ENCODE results near the gene MRTFA. TPM values are rescaled to one million over a fixed set of nuclear protein-coding genes. Genes with fewer than 3 reads are reported as not detected.

MRTFA gene
- 10 to 100 TPM; 55.3 to 58.9 TPM for total RNA-seq
- polyA plus RNA-seq (2013, experiment 1 of 2): 47.8 TPM
- polyA plus RNA-seq (2013, experiment 2 of 2): 51.8 TPM
- 30.9 to 192 (median 84.9) reads per million in 172 experiments for total RNA-seq

DNA sequence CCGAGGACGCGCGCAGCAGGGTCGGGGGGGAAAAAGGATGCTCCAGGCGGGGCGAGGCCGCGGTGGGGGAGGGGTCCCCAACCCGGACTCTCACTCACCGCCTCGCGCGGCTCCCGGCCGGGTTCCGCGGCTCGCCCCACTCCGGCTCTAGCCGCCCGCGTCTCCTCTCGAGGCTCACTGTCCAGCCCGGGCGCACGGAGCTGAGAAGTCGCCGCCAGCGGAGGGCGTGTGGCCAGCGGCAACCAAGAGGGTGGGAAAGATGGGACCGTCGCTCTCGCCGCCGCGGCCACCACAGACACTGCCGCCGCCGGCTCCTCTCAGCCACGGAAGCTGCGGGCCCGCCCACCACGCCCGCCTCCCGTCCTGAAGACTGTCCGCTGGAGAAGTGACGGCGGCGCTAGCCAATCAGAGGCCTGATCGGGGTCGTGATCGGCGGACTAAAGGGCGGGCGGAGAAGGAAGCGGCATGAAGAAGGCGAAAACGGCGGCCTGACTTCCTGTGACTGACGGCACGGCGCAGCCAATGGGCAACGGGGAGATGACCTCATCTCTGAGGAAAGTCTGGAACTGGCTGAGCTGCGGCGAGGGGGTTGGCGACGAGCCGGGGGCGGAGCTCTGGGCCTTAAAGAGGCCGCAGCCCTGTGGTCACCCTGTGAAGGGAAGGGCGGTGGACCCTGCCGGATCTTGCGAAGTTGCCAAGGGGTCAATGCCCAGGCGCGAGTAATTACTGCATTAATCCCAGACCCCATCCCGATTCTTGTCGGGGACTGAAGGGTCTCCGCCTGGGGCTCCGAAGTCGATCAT is at the start of gene MRTFA:
Gene MRTFA (minus strand): TSS at position 340 of the 803 bp plus-strand sequence.
- no peaks in the 10 kb centered on the region for H3K27me3 Mint-ChIP-seq
- intact Hi-C loops (cut with DNase I, micrococcal nuclease): loop anchor here (1.0 to 5.0 kb wide), 6 partner anchors 182 to 1104 kb away; partner anchors contain the start of genes TNRC6B (in 2 of the 2), RPS19BP1 (in 1 of the 2) and SLC25A17 (in 1 of the 2)
- peak; percentile 93 for ATAC-seq (ENCODE audit: poor library complexity)
- Histone ChIP-seq H3K4me1 (ENCODE audit: insufficient read depth, low read length) (peaks cover 38% of the 10 kb centered on the region), H3K36me3 (ENCODE audit: insufficient read depth, low read length) (no peaks in the 10 kb centered on the region), H3K27me3 (ENCODE audit: control insufficient read depth in 1 of 2, insufficient read depth in 2 of 2, low read length in 2 of 2) (no peaks in the 10 kb centered on the region), H3K27ac (ENCODE audit: low read depth in 1 of 2, low read length in 2 of 2) (peak within 1 kb of the TSS; percentile 88 to 93), H3K4me3 (ENCODE audit: low read length) (peak within 1 kb of the TSS; percentile 96), H3K9me3 (ENCODE audit: control insufficient read depth in 1 of 2, insufficient read depth in 1 of 2, low read length in 2 of 2) (no peaks in the 10 kb centered on the region)
- ChIA-PET POLR2A (interaction anchor here (0.6 to 6.6 kb wide), 30 partner anchors 9 to 745 kb away, joined by 3 to 72 read pairs (median 4); partner anchors contain the start of genes EP300, TEF and TNRC6B), CTCF (interaction anchor here (1.3 to 2.9 kb wide), 4 partner anchors 10 to 200 kb away, joined by 4 to 15 read pairs (median 6); no protein-coding TSS in a partner anchor)
- H3K36me3 Mint-ChIP-seq (ENCODE audit: low read depth): peaks cover 10% of the 10 kb centered on the region
- H3K9me3 Mint-ChIP-seq: no peaks in the 10 kb centered on the region
- H3K27ac Mint-ChIP-seq: peak within 1 kb of the TSS; percentile 99
- peak; percentile 97 to 100 (median 99) for DNase-seq
- H3K4me3 Mint-ChIP-seq: peak within 1 kb of the TSS; percentile 100
- TF ChIP-seq, protein P1, sequence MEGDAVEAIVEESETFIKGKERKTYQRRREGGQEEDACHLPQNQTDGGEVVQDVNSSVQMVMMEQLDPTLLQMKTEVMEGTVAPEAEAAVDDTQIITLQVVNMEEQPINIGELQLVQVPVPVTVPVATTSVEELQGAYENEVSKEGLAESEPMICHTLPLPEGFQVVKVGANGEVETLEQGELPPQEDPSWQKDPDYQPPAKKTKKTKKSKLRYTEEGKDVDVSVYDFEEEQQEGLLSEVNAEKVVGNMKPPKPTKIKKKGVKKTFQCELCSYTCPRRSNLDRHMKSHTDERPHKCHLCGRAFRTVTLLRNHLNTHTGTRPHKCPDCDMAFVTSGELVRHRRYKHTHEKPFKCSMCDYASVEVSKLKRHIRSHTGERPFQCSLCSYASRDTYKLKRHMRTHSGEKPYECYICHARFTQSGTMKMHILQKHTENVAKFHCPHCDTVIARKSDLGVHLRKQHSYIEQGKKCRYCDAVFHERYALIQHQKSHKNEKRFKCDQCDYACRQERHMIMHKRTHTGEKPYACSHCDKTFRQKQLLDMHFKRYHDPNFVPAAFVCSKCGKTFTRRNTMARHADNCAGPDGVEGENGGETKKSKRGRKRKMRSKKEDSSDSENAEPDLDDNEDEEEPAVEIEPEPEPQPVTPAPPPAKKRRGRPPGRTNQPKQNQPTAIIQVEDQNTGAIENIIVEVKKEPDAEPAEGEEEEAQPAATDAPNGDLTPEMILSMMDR (IDR thresholded peaks at IDR 0.05): no peak
- peaks cover 48% of the 10 kb centered on the region for H3K4me1 Mint-ChIP-seq (ENCODE audit: low read depth)

DNA sequence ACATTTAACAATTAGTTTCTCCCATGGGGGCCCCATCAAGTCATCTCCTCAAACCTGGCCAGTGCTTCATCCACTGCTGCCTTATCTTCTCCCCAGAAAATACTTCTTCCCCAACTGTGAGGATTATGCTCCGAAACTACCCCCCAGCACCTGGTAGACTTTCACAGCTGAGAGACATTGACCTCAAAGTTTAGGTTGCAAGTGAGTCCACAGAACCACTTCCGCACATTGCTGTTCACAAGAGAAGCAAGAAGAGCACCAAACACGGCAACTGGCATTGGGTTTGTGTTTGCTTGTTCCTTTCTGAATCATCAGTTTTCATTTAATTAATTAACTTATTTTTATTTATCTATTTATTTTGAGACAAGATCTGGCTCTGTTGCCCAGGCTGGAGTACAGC is 48.9 kb upstream of the MRTFA start:
- peaks cover 0 to 2% of the 10 kb centered on the region in 2 experiments for H3K27me3 ChIP-seq (ENCODE audit: control insufficient read depth in 1 of 2, insufficient read depth in 2 of 2, low read length in 2 of 2)
- H3K4me1 Mint-ChIP-seq (ENCODE audit: low read depth): peaks cover 28% of the 10 kb centered on the region
- H3K4me1 ChIP-seq (ENCODE audit: insufficient read depth, low read length): peaks cover 22% of the 10 kb centered on the region
- no peaks in the 10 kb centered on the region for H3K36me3 Mint-ChIP-seq (ENCODE audit: low read depth)
- no peaks in the 10 kb centered on the region for H3K9me3 ChIP-seq (ENCODE audit: control insufficient read depth in 1 of 2, insufficient read depth in 1 of 2, low read length in 2 of 2)
- intact Hi-C loops (cut with DNase I, micrococcal nuclease): no loop called here
- H3K27me3 Mint-ChIP-seq: peaks cover 14% of the 10 kb centered on the region
- ATAC-seq (ENCODE audit: poor library complexity) (no peak), DNase-seq (peak in 5 of 14 experiments; percentile 7 to 51 (median 36))
- H3K4me3 Mint-ChIP-seq: peak overlapping the region; percentile 90
- TF ChIP-seq, protein P1 (IDR thresholded peaks at IDR 0.05): no peak
- H3K9me3 Mint-ChIP-seq: no peaks in the 10 kb centered on the region
- H3K27ac ChIP-seq (ENCODE audit: low read depth in 1 of 2, low read length in 2 of 2): no peak overlapping the region
- peak overlapping the region; percentile 34 for H3K4me3 ChIP-seq (ENCODE audit: low read length)
- ChIA-PET CTCF (interaction anchor here (1.1 kb wide), 1 partner anchor 39 kb away, joined by 3 read pairs; no protein-coding TSS in a partner anchor), POLR2A (interaction anchor here (0.8 to 4.0 kb wide), 6 partner anchors 16 to 75 kb away, joined by 3 to 39 read pairs (median 4); no protein-coding TSS in a partner anchor)
- no peaks in the 10 kb centered on the region for H3K36me3 ChIP-seq (ENCODE audit: insufficient read depth, low read length)
- peak overlapping the region; percentile 59 for H3K27ac Mint-ChIP-seq

DNA sequence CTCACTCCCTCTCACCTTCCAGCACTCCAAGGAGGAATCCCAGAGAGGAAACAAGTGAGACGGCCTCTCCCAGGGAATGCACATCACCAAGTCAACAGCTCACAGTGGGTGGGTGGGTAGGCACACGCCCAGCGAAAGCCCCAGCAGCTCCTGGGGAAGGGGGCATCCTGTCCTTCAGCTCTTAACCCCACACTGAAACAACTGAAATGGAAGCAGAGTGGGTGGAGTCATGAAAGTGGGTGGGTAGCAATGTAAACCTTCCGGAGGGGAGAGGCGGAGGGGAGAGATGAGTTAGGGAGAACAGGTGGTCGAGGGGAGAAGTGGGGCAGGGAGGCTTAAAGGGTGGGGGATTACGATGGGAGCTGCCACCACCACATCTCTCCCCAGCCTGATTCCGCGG is 48.2 kb upstream of the MRTFA start:
- TF ChIP-seq, protein P1 (IDR thresholded peaks at IDR 0.05): no peak
- H3K4me3 ChIP-seq (ENCODE audit: low read length): peak overlapping the region; percentile 34
- peaks cover 0 to 8% of the 10 kb centered on the region in 2 experiments for H3K27me3 ChIP-seq (ENCODE audit: control insufficient read depth in 1 of 2, insufficient read depth in 2 of 2, low read length in 2 of 2)
- H3K4me1 ChIP-seq (ENCODE audit: insufficient read depth, low read length): peaks cover 22% of the 10 kb centered on the region
- Mint-ChIP-seq H3K4me1 (ENCODE audit: low read depth) (peaks cover 28% of the 10 kb centered on the region), H3K27ac (peak overlapping the region; percentile 59), H3K9me3 (no peaks in the 10 kb centered on the region), H3K27me3 (peaks cover 20% of the 10 kb centered on the region), H3K36me3 (ENCODE audit: low read depth) (no peaks in the 10 kb centered on the region), H3K4me3 (peak overlapping the region; percentile 90)
- DNase-seq (peak in 3 of 14 experiments; percentile 16 to 33 (median 31)), ATAC-seq (ENCODE audit: poor library complexity) (no peak)
- ChIA-PET CTCF (interaction anchor here (0.8 kb wide), 1 partner anchor 87 kb away, joined by 4 read pairs; no protein-coding TSS in a partner anchor), POLR2A (interaction anchor here (0.8 to 4.0 kb wide), 5 partner anchors 17 to 75 kb away, joined by 3 to 39 read pairs (median 5); no protein-coding TSS in a partner anchor)
- intact Hi-C loops (cut with DNase I, micrococcal nuclease): no loop called here
- no peaks in the 10 kb centered on the region for H3K36me3 ChIP-seq (ENCODE audit: insufficient read depth, low read length)
- H3K9me3 ChIP-seq (ENCODE audit: control insufficient read depth in 1 of 2, insufficient read depth in 1 of 2, low read length in 2 of 2): no peaks in the 10 kb centered on the region
- H3K27ac ChIP-seq (ENCODE audit: low read depth in 1 of 2, low read length in 2 of 2): no peak overlapping the region

Data from CD4-positive, alpha-beta T cell (primary cell).